Activated CD4-positive, alpha-beta T cell treated with anti-CD3 and anti-CD28 coated beads, Interleukin-2, amount 10 ng/mL, durations not matched to agents 7 days and 5 days (primary cell): ENCODE results near the gene TBRG4. TPM values are rescaled to one million over a fixed set of nuclear protein-coding genes. Genes with fewer than 3 reads are reported as not detected.

Source experiments
- total RNA-seq, 2 experiments: library from RNA; stranded (reverse); gene quantifications; one replicate each; pipeline ENCODE4 v1.2.3, GENCODE V29; 2021

TBRG4 gene
- total RNA-seq, 2 experiments from 2014 or later, result 98.9 to 102 TPM

Other genes with a start within 250 kb of the TBRG4 start
- gene PURB, start 226.2 kb downstream of the TBRG4 start, total RNA-seq, result 10 to 100 TPM; 22.9 to 24.1 TPM
- 100 to 1,000 TPM; 414 to 457 TPM for gene MYO1G, start 132.7 kb downstream of the TBRG4 start, total RNA-seq
- 100 to 1,000 TPM; 134 TPM for gene CCM2, start 111.5 kb downstream of the TBRG4 start, total RNA-seq
- gene NACAD, start 22.7 kb downstream of the TBRG4 start, total RNA-seq, result not detected
- gene RAMP3, start 46.1 kb upstream of the TBRG4 start, total RNA-seq, result not detected